Endothelial cell of umbilical vein (primary cell): Measurements from ENCODE around the gene SH3GL1.

Source experiments
- CTCF ChIP-seq, 2 donors: IDR thresholded peaks; 1 replicate in 1 of 2; 2 replicates in 1 of 2; pipeline ENCODE4 v1.5.1; 2011; ENCODE audit warnings: low read length in 2 of 2, mild to moderate bottlenecking in 2 of 2, moderate library complexity in 2 of 2, control low read depth in 1 of 2, inconsistent platforms in 1 of 2, low read depth in 1 of 2; ENCODE audit not compliant: insufficient read depth in 1 of 2; ENCODE audit errors: extremely low read depth in 1 of 2
- POLR2A ChIP-seq: IDR thresholded peaks from 2 replicates; pipeline ENCODE4 v1.6.1; 2012; ENCODE audit warnings: low read depth, mild to moderate bottlenecking, control low read depth, low read length
- POLR2AphosphoS5 ChIP-seq: IDR thresholded peaks from 2 replicates; pipeline ENCODE4 v1.6.1; 2012; ENCODE audit warnings: low read depth, mild to moderate bottlenecking, control low read depth, low read length, moderate library complexity; ENCODE audit not compliant: insufficient read depth

DNA sequence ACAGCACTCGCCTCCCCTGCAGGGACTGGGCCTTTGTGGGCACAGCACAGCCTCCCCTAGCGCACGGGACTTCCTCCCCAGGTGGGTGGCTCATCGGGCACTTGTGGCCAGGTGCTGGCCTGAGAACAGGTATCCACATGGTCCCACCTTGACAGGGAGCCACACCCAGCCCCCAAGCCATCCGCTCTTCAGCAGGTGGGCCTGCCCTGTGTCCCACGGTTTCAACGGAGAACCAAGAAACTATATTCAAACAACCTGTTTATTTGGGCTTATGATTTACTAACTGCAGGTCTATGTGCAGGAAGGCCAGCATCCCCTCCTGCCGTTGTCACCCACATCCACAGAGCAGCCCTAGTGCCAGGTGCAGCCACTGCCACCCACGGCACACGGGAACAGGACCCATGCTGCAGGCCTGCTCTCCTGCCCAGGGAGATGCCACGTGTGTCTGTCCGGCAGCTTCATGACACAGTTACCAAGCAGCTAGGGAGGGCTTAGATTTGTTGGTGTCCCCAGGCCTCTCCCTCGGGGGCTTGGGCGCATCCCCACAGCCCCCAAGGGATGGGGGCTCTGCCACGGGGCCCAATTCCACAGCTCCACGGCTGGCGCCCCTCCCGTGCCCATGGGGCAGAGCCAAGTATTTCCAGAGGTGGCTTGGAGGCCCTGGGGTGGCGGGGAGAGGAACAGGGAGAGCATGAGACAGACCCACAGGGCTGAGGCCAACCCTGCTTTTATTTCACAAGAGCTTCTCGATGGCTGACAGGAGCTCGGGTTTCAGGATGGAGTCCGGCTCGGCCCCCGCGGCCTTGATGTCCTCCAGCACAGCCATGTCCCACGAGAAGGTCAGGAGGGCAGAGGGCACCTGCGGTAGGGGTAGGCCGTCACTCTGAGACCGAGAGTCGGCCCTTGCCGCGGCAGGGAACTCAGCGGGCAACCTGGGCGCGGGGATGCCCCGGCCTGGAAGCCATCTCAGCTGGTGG is 44.7 kb upstream of the SH3GL1 start:
- no peak for TF ChIP-seq POLR2A
- TF ChIP-seq CTCF (IDR thresholded peaks at IDR 0.05; ENCODE audit: extremely low read depth in 1 of 2, insufficient read depth in 1 of 2, low read depth in 1 of 2, low read length in 2 of 2) = no peak
- no peak for TF ChIP-seq POLR2AphosphoS5
